ENCODE measurements around the gene CCR5AS.
A peak's percentile ranks its signal among the peaks of the same experiment; 100 is the strongest.

CCR5AS gene

GRCh38 chr3:46417841-46418611, 11.2 kb upstream of the CCR5AS start:
- H3K4me3 Mint-ChIP-seq, result no peak overlapping the region
- Histone ChIP-seq H2AFZ (no peak overlapping the region), H3K36me3 (ENCODE audit: insufficient read depth) (no peaks in the 10 kb centered on the region), H3K27me3 (ENCODE audit: insufficient read depth) (no peaks in the 10 kb centered on the region), H3K9me2 (ENCODE audit: insufficient read depth) (no peaks in the 10 kb centered on the region), H3K4me1 (ENCODE audit: insufficient read depth) (no peaks in the 10 kb centered on the region), H3K27ac (ENCODE audit: low read depth) (no peak overlapping the region), H3K79me2 (replicated peaks; ENCODE audit: insufficient read depth) (no peaks in the 10 kb centered on the region), H3K4me3 (no peak overlapping the region), H4K20me1 (replicated peaks; ENCODE audit: insufficient read depth) (no peaks in the 10 kb centered on the region), H3K4me2 (no peak overlapping the region), H3F3A (replicated peaks; ENCODE audit: low read depth) (no peaks in the 10 kb centered on the region)
- DNase-seq (ENCODE audit: low spot score) (peak; percentile 27), ATAC-seq (peak; percentile 82)
- TF ChIP-seq, protein P1, sequence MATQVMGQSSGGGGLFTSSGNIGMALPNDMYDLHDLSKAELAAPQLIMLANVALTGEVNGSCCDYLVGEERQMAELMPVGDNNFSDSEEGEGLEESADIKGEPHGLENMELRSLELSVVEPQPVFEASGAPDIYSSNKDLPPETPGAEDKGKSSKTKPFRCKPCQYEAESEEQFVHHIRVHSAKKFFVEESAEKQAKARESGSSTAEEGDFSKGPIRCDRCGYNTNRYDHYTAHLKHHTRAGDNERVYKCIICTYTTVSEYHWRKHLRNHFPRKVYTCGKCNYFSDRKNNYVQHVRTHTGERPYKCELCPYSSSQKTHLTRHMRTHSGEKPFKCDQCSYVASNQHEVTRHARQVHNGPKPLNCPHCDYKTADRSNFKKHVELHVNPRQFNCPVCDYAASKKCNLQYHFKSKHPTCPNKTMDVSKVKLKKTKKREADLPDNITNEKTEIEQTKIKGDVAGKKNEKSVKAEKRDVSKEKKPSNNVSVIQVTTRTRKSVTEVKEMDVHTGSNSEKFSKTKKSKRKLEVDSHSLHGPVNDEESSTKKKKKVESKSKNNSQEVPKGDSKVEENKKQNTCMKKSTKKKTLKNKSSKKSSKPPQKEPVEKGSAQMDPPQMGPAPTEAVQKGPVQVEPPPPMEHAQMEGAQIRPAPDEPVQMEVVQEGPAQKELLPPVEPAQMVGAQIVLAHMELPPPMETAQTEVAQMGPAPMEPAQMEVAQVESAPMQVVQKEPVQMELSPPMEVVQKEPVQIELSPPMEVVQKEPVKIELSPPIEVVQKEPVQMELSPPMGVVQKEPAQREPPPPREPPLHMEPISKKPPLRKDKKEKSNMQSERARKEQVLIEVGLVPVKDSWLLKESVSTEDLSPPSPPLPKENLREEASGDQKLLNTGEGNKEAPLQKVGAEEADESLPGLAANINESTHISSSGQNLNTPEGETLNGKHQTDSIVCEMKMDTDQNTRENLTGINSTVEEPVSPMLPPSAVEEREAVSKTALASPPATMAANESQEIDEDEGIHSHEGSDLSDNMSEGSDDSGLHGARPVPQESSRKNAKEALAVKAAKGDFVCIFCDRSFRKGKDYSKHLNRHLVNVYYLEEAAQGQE (IDR thresholded peaks at IDR 0.05; ENCODE audit: unreplicated experiment), result no peak
- TF ChIP-seq, protein P2, sequence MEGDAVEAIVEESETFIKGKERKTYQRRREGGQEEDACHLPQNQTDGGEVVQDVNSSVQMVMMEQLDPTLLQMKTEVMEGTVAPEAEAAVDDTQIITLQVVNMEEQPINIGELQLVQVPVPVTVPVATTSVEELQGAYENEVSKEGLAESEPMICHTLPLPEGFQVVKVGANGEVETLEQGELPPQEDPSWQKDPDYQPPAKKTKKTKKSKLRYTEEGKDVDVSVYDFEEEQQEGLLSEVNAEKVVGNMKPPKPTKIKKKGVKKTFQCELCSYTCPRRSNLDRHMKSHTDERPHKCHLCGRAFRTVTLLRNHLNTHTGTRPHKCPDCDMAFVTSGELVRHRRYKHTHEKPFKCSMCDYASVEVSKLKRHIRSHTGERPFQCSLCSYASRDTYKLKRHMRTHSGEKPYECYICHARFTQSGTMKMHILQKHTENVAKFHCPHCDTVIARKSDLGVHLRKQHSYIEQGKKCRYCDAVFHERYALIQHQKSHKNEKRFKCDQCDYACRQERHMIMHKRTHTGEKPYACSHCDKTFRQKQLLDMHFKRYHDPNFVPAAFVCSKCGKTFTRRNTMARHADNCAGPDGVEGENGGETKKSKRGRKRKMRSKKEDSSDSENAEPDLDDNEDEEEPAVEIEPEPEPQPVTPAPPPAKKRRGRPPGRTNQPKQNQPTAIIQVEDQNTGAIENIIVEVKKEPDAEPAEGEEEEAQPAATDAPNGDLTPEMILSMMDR (conservative IDR thresholded peaks at IDR 0.05; ENCODE audit: low read depth in 2 of 2), result no peak
- TF ChIP-seq EZH2phosphoT487 (IDR thresholded peaks at IDR 0.05; ENCODE audit: unreplicated experiment) (no peak), ZNF114 (CRISPR knock-in tag; IDR thresholded peaks at IDR 0.05) (no peak), ETS1 (IDR thresholded peaks at IDR 0.05) (no peak), JUNB (IDR thresholded peaks at IDR 0.05; ENCODE audit: unreplicated experiment) (no peak), EZH2 (IDR thresholded peaks at IDR 0.05; ENCODE audit: low read depth, unreplicated experiment) (no peak), STAT1 (IDR thresholded peaks at IDR 0.05; ENCODE audit: unreplicated experiment) (no peak), ZNF331 (CRISPR knock-in tag; IDR thresholded peaks at IDR 0.05; ENCODE audit: low read depth) (no peak), POLR2AphosphoS5 (IDR thresholded peaks at IDR 0.05; ENCODE audit: low read depth) (no peak), CREB1 (CRISPR knock-in tag; IDR thresholded peaks at IDR 0.05; ENCODE audit: low read depth) (no peak), NANOG (IDR thresholded peaks at IDR 0.05; ENCODE audit: borderline replicate concordance) (no peak)
- TF ChIP-seq, protein P3, sequence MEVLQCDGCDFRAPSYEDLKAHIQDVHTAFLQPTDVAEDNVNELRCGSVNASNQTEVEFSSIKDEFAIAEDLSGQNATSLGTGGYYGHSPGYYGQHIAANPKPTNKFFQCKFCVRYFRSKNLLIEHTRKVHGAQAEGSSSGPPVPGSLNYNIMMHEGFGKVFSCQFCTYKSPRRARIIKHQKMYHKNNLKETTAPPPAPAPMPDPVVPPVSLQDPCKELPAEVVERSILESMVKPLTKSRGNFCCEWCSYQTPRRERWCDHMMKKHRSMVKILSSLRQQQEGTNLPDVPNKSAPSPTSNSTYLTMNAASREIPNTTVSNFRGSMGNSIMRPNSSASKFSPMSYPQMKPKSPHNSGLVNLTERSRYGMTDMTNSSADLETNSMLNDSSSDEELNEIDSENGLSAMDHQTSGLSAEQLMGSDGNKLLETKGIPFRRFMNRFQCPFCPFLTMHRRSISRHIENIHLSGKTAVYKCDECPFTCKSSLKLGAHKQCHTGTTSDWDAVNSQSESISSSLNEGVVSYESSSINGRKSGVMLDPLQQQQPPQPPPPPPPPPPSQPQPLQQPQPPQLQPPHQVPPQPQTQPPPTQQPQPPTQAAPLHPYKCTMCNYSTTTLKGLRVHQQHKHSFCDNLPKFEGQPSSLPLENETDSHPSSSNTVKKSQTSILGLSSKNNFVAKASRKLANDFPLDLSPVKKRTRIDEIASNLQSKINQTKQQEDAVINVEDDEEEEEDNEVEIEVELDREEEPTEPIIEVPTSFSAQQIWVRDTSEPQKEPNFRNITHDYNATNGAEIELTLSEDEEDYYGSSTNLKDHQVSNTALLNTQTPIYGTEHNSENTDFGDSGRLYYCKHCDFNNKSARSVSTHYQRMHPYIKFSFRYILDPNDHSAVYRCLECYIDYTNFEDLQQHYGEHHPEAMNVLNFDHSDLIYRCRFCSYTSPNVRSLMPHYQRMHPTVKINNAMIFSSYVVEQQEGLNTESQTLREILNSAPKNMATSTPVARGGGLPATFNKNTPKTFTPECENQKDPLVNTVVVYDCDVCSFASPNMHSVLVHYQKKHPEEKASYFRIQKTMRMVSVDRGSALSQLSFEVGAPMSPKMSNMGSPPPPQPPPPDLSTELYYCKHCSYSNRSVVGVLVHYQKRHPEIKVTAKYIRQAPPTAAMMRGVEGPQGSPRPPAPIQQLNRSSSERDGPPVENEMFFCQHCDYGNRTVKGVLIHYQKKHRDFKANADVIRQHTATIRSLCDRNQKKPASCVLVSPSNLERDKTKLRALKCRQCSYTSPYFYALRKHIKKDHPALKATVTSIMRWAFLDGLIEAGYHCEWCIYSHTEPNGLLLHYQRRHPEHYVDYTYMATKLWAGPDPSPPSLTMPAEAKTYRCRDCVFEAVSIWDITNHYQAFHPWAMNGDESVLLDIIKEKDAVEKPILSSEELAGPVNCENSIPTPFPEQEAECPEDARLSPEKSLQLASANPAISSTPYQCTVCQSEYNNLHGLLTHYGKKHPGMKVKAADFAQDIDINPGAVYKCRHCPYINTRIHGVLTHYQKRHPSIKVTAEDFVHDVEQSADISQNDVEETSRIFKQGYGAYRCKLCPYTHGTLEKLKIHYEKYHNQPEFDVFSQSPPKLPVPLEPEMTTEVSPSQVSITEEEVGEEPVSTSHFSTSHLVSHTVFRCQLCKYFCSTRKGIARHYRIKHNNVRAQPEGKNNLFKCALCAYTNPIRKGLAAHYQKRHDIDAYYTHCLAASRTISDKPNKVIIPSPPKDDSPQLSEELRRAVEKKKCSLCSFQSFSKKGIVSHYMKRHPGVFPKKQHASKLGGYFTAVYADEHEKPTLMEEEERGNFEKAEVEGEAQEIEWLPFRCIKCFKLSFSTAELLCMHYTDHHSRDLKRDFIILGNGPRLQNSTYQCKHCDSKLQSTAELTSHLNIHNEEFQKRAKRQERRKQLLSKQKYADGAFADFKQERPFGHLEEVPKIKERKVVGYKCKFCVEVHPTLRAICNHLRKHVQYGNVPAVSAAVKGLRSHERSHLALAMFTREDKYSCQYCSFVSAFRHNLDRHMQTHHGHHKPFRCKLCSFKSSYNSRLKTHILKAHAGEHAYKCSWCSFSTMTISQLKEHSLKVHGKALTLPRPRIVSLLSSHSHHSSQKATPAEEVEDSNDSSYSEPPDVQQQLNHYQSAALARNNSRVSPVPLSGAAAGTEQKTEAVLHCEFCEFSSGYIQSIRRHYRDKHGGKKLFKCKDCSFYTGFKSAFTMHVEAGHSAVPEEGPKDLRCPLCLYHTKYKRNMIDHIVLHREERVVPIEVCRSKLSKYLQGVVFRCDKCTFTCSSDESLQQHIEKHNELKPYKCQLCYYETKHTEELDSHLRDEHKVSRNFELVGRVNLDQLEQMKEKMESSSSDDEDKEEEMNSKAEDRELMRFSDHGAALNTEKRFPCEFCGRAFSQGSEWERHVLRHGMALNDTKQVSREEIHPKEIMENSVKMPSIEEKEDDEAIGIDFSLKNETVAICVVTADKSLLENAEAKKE (CRISPR knock-in tag; IDR thresholded peaks at IDR 0.05), result no peak
- H3K4me1 Mint-ChIP-seq, result peaks cover 17% of the 10 kb centered on the region; the same call in 2 of the 3 replicates
- no peaks in the 10 kb centered on the region for H3K36me3 Mint-ChIP-seq (ENCODE audit: low read depth)
- H3K27ac Mint-ChIP-seq, result no peak overlapping the region
- H3K9me3 Mint-ChIP-seq, result no peaks in the 10 kb centered on the region
- H3K27me3 Mint-ChIP-seq (ENCODE audit: insufficient read depth, low read depth, poor library complexity), result no peaks in the 10 kb centered on the region

Measured in GM23338 (cell line).